OCI-LY3 (cell line): ENCODE results near the gene LGI2.
"Not testable (repeated sequence)": the region's sequence is repeated elsewhere in the genome, so short reads cannot be mapped to it uniquely, and the experiment has no call there.

Source experiments
- H2AFZ ChIP-seq: fragments of 200-600, 300-600 bp; shearing (Covaris generic); 2 replicates; pipeline ENCODE4 v1.6.0; 2014; ENCODE audit warnings: antibody characterized with exemption, low read depth, low read length
- H3K27ac ChIP-seq: fragments of 200-600, 300-600 bp; sonication (generic); 2 replicates; pipeline ENCODE4 v1.5.1; 2014; ENCODE audit warnings: mild to moderate bottlenecking, low read length, moderate library complexity, mixed read lengths
- H3K27me3 ChIP-seq: fragments of 200-600, 300-600 bp; sonication (generic); 2 replicates; pipeline ENCODE4 v1.6.1; 2014; ENCODE audit warnings: low read depth, low read length, mixed read lengths
- H3K36me3 ChIP-seq: fragments of 200-600, 300-600 bp; sonication (generic); replicated peaks from 2 replicates; pipeline ENCODE3; 2014; ENCODE audit warnings: low read depth, low read length, mixed read lengths
- H3K4me1 ChIP-seq: fragments of 300-600, 200-600 bp; sonication (generic); 2 replicates; pipeline ENCODE4 v1.6.1; 2014; ENCODE audit warnings: low read length, mixed read lengths
- H3K4me2 ChIP-seq: fragments of 200-600, 300-600 bp; sonication (generic); 2 replicates; pipeline ENCODE4 v1.6.1; 2014; ENCODE audit warnings: low read length, mixed read lengths
- H3K4me3 ChIP-seq: fragments of 300-600, 200-600 bp; sonication (generic); 2 replicates; pipeline ENCODE4 v1.5.1; 2014; ENCODE audit warnings: antibody characterized with exemption, mild to moderate bottlenecking, low read length, moderate library complexity
- H3K79me2 ChIP-seq: fragments of 300-600, 200-600 bp; shearing (Covaris generic); 2 replicates; pipeline ENCODE4 v1.6.1; 2014; ENCODE audit warnings: mild to moderate bottlenecking, low read length, mixed read lengths
- H3K9ac ChIP-seq: fragments of 300-600, 200-600 bp; shearing (Covaris generic); 2 replicates; pipeline ENCODE4 v1.6.0; 2014; ENCODE audit warnings: mild to moderate bottlenecking, low read length, moderate library complexity
- H3K9me3 ChIP-seq: fragments of 200-600, 300-600 bp; shearing (Covaris generic); 2 replicates; pipeline ENCODE4 v1.6.1; 2014; ENCODE audit warnings: low read length, mixed read lengths; ENCODE audit not compliant: insufficient read depth
- H4K20me1 ChIP-seq: fragments of 200-600, 300-600 bp; sonication (generic); 2 replicates; pipeline ENCODE4 v1.6.1; 2016; ENCODE audit warnings: low read length, mixed read lengths; ENCODE audit not compliant: insufficient read depth
- EZH2phosphoT487 ChIP-seq: fragments of 200-600 bp; shearing (Covaris generic); IDR thresholded peaks from 2 replicates; pipeline ENCODE4 v1.6.1; 2018; ENCODE audit warnings: antibody characterized with exemption, mixed run types, low read depth
- TF ChIP-seq, protein P1 (sequence below): fragments of 200-600, 300-600 bp; sonication (generic); IDR thresholded peaks from 2 replicates; pipeline ENCODE4 v1.5.1; 2014; ENCODE audit warnings: antibody characterized with exemption, low read length, low read depth

Gene LGI2

DNA sequence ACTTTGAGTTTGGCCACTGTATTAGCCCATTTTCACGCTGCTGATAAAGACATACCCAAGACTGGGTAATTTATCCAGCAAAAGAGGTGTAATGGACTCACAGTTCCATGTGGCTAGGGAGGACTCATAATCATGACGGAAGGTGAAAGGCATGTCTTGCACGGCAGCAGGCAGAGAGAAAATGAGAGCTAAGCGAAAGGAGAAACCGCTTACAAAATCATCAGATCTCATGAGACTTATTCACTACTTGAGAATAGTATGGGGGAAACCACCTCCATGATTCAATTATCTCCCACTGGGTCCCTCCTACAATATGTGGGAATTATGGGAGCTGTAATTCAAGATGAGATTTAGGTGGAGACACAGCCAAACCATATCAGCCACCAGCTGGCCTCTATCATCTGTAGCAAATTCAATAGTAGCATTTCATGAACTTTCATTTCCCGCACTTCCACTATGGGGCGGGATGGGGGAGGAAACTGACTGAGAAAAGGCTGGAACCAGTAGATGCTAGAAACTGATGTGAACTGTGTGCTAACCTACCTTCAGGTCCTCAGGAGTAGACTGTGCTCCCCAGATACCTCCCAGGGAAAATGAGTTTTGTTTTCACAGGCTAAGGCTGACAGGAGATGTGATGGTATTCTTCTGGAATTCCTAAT, 35.3 kb upstream of the LGI2 start:
- Histone ChIP-seq H3K27me3 (no peaks in the 10 kb centered on the region; the same call in 1 of the 2 replicates), H3K79me2 (no peaks in the 10 kb centered on the region), H3K9me3 (no peaks in the 10 kb centered on the region), H3K9ac (no peak overlapping the region), H4K20me1 (no peaks in the 10 kb centered on the region), H3K4me1 (no peaks in the 10 kb centered on the region), H3K4me3 (no peak overlapping the region), H3K4me2 (no peak overlapping the region), H2AFZ (no peak overlapping the region), H3K36me3 (no peaks in the 10 kb centered on the region), H3K27ac (no peak overlapping the region)
- TF ChIP-seq EZH2phosphoT487, result no peak
- TF ChIP-seq, protein P1, sequence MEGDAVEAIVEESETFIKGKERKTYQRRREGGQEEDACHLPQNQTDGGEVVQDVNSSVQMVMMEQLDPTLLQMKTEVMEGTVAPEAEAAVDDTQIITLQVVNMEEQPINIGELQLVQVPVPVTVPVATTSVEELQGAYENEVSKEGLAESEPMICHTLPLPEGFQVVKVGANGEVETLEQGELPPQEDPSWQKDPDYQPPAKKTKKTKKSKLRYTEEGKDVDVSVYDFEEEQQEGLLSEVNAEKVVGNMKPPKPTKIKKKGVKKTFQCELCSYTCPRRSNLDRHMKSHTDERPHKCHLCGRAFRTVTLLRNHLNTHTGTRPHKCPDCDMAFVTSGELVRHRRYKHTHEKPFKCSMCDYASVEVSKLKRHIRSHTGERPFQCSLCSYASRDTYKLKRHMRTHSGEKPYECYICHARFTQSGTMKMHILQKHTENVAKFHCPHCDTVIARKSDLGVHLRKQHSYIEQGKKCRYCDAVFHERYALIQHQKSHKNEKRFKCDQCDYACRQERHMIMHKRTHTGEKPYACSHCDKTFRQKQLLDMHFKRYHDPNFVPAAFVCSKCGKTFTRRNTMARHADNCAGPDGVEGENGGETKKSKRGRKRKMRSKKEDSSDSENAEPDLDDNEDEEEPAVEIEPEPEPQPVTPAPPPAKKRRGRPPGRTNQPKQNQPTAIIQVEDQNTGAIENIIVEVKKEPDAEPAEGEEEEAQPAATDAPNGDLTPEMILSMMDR, result no peak

DNA sequence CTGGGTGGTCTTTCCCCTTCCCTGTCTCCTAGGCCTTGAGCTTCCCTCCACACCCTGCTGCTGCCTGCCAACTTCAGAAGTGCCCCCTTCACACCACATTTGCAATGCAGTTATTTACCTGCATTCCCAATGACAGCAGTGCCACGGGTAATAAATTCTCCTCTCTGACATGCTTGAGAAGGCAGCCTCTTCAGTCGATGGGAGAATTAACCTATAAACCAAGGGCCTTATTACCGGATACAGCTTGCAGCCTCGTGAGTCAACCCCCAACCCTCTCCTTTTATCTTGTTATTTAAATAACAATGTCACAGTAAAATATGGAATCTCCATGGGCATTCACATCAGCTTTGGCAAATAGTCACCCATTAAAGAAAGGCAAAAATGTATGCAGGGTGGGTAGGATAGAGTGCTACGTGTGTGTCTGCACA, 34.7 kb upstream of the LGI2 start:
- no peaks in the 10 kb centered on the region for H3K36me3 ChIP-seq
- TF ChIP-seq, protein P1, result no peak
- TF ChIP-seq EZH2phosphoT487, result no peak
- H3K9ac ChIP-seq, result no peak overlapping the region
- H3K9me3 ChIP-seq, result no peaks in the 10 kb centered on the region
- H3K27ac ChIP-seq, result no peak overlapping the region
- H4K20me1 ChIP-seq, result no peaks in the 10 kb centered on the region
- no peak overlapping the region for H3K4me3 ChIP-seq
- H2AFZ ChIP-seq, result no peak overlapping the region
- no peaks in the 10 kb centered on the region for H3K79me2 ChIP-seq
- no peak overlapping the region for H3K4me2 ChIP-seq
- H3K27me3 ChIP-seq, result no peaks in the 10 kb centered on the region; the same call in 1 of the 2 replicates
- no peaks in the 10 kb centered on the region for H3K4me1 ChIP-seq

DNA sequence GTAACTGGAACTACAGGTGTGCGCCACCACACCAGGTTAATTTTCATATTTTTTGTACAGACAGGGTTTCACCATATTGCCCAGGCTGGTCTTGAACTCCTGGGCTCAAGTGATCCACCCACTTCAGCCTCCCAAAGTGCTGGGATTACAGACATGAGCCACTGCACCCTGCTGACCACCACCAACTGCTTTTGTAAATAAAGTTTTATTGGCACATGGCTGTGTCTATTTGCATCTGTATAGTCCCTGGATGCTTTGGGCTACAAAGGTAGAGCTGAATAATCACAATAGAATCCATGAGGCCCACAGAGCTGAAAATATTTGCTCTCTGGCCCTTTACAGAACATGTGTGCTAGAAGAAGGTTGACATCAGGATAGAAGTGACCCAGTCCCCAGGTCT, 33.7 kb upstream of the LGI2 start:
- not testable (repeated sequence) for H3K9ac ChIP-seq, H3K4me3 ChIP-seq

DNA sequence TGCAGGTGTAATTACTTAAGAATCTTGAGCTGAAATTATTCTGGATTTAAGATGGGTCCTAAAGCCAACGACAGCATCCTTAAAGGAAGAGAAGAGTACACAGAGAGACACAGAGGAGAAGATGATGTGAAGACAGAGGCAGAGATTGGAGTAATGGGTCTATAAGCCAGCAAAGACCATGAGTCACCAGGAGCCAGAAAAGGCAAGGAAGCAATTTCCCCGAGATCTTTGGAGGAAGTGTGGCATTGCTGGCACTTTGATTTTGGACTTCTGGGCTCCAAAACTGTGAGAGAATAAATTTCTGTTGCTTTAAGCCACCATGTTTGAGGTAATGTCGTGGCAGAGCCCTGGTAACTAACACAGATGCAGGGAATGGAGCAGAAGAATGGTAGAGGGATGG, 32.4 kb upstream of the LGI2 start:
- Histone ChIP-seq H3K4me3 (no peak overlapping the region), H3K9me3 (no peaks in the 10 kb centered on the region), H3K27ac (no peak overlapping the region), H3K36me3 (no peaks in the 10 kb centered on the region), H3K9ac (no peak overlapping the region), H3K4me1 (no peaks in the 10 kb centered on the region), H3K4me2 (no peak overlapping the region), H3K79me2 (no peaks in the 10 kb centered on the region), H3K27me3 (no peaks in the 10 kb centered on the region; the same call in 1 of the 2 replicates), H4K20me1 (no peaks in the 10 kb centered on the region), H2AFZ (no peak overlapping the region)
- no peak for TF ChIP-seq EZH2phosphoT487
- TF ChIP-seq, protein P1, result no peak

More for the DNA sequence above, 33.7 kb upstream of the LGI2 start:
- not testable (repeated sequence) for H3K79me2 ChIP-seq, H2AFZ ChIP-seq, H3K27me3 ChIP-seq, H4K20me1 ChIP-seq, H3K9me3 ChIP-seq, H3K4me2 ChIP-seq, H3K36me3 ChIP-seq, H3K27ac ChIP-seq, H3K4me1 ChIP-seq

DNA sequence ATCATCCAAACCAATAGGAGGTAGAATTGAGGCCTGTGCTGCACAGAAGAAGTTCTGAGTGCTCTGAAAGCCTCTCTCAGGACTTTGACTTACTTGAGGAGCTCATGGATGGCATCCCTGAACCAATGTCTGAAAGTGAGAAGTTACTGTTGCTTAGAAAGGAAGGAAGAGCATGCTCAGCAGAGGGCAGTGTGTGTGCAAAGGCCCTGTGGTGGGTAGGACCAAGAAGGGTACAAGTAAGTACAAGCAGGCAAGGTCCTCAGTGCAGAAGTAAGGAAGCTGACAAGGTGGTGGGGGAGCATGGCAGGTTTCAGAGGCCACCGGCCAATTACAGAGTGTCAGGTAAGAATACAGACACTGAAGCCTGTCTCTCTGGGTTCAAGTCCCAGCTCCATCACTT, 31.4 kb upstream of the LGI2 start:
- Histone ChIP-seq H3K9ac (no peak overlapping the region), H3K9me3 (no peaks in the 10 kb centered on the region), H3K4me2 (no peak overlapping the region), H3K27ac (no peak overlapping the region), H3K4me3 (no peak overlapping the region), H3K36me3 (no peaks in the 10 kb centered on the region), H4K20me1 (no peaks in the 10 kb centered on the region), H3K79me2 (no peaks in the 10 kb centered on the region), H3K4me1 (no peaks in the 10 kb centered on the region), H2AFZ (no peak overlapping the region), H3K27me3 (no peaks in the 10 kb centered on the region; the same call in 1 of the 2 replicates)
- no peak for TF ChIP-seq EZH2phosphoT487
- TF ChIP-seq, protein P1, result no peak
